Peyer's patch (tissue), 4 donors: ENCODE data around the gene ASCC1.

Experiments used
- POLR2A ChIP-seq, 2 donors: fragments of 450-650 bp; IDR thresholded peaks; one replicate each; pipeline ENCODE4 v1.5.1; 2017; ENCODE audit warnings: antibody characterized with exemption in 2 of 2, mild to moderate bottlenecking in 2 of 2, moderate library complexity in 2 of 2
- TF ChIP-seq, protein P1 (sequence below), 6 experiments: fragments of 450-650 bp in 4 of 6; fragments of 200-600 bp in 2 of 6; sonication (generic) in 1 of 6; IDR thresholded peaks; one replicate each; pipeline ENCODE4 v1.5.1; 2017 to 2019; ENCODE audit warnings: antibody characterized with exemption in 6 of 6, mild to moderate bottlenecking in 3 of 6, moderate library complexity in 1 of 6

- TF ChIP-seq, protein P1, sequence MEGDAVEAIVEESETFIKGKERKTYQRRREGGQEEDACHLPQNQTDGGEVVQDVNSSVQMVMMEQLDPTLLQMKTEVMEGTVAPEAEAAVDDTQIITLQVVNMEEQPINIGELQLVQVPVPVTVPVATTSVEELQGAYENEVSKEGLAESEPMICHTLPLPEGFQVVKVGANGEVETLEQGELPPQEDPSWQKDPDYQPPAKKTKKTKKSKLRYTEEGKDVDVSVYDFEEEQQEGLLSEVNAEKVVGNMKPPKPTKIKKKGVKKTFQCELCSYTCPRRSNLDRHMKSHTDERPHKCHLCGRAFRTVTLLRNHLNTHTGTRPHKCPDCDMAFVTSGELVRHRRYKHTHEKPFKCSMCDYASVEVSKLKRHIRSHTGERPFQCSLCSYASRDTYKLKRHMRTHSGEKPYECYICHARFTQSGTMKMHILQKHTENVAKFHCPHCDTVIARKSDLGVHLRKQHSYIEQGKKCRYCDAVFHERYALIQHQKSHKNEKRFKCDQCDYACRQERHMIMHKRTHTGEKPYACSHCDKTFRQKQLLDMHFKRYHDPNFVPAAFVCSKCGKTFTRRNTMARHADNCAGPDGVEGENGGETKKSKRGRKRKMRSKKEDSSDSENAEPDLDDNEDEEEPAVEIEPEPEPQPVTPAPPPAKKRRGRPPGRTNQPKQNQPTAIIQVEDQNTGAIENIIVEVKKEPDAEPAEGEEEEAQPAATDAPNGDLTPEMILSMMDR (IDR thresholded peaks at IDR 0.05) = no peak
- no peak for TF ChIP-seq POLR2A (IDR thresholded peaks at IDR 0.05)
These were observed 17.5 kb upstream of the ASCC1 start for GRCh38 chr10:72233621-72234020.
